Measurements from ENCODE around the gene AOPEP. TPM values are rescaled to one million over a fixed set of nuclear protein-coding genes. Genes with fewer than 3 reads are reported as not detected.

Gene AOPEP
- total and polyA plus RNA-seq, 9 of the 15 experiments (the other 6 are each of a cell fraction or from before 2014, with no cell fraction given), result 4.5 to 19.3 (median 13.5) TPM

GRCh38 chr9:95104581-95104960, 378.1 kb downstream of the AOPEP start:
- H3K27ac ChIP-seq (ENCODE audit: extremely low read depth, low read depth, low read length), result no peak overlapping the region
- H3K4me3 ChIP-seq, result no peak overlapping the region
- H3K9me3 ChIP-seq (replicated peaks; ENCODE audit: control insufficient read depth, insufficient read depth, low read depth, low read length), result no peaks in the 10 kb centered on the region
- in situ Hi-C loops (cut with MboI) (no loop called here), intact Hi-C loops (cut with micrococcal nuclease) (no loop called here)
- H3K27me3 ChIP-seq (ENCODE audit: control insufficient read depth in 2 of 2, insufficient read depth in 2 of 2, low read length in 2 of 2), result no peaks in the 10 kb centered on the region
- H3K36me3 ChIP-seq (ENCODE audit: control insufficient read depth, insufficient read depth, low read length), result peaks cover 18% of the 10 kb centered on the region; the same call in 1 of the 3 replicates
- no peaks in the 10 kb centered on the region for H3K9me1 ChIP-seq (ENCODE audit: control insufficient read depth, insufficient read depth, low read length)
- H3K4me2 ChIP-seq (ENCODE audit: insufficient read depth, low read length), result no peak overlapping the region
- TF ChIP-seq CEBPG (CRISPR knock-in tag; IDR thresholded peaks at IDR 0.05), result no peak
- no peak for TF ChIP-seq CEBPG (tag; conservative IDR thresholded peaks at IDR 0.05 in 1 of 2, IDR thresholded peaks at IDR 0.05 in 1 of 2)
- TF ChIP-seq SPI1 (IDR thresholded peaks at IDR 0.05; ENCODE audit: borderline replicate concordance, low read depth, low read length), result peak; percentile 17; the same call in 1 of the 2 replicates
- TF ChIP-seq MECOM (CRISPR knock-in tag; IDR thresholded peaks at IDR 0.05), result no peak
- TF ChIP-seq SETDB1 (IDR thresholded peaks at IDR 0.05; ENCODE audit: low read length), result no peak
- no peak for TF ChIP-seq CTCFL (IDR thresholded peaks at IDR 0.05; ENCODE audit: borderline replicate concordance, insufficient read depth, low read depth, low read length, poor library complexity, severe bottlenecking)
- no peak for TF ChIP-seq ADNP (tag; IDR thresholded peaks at IDR 0.05)
- TF ChIP-seq, protein P1, sequence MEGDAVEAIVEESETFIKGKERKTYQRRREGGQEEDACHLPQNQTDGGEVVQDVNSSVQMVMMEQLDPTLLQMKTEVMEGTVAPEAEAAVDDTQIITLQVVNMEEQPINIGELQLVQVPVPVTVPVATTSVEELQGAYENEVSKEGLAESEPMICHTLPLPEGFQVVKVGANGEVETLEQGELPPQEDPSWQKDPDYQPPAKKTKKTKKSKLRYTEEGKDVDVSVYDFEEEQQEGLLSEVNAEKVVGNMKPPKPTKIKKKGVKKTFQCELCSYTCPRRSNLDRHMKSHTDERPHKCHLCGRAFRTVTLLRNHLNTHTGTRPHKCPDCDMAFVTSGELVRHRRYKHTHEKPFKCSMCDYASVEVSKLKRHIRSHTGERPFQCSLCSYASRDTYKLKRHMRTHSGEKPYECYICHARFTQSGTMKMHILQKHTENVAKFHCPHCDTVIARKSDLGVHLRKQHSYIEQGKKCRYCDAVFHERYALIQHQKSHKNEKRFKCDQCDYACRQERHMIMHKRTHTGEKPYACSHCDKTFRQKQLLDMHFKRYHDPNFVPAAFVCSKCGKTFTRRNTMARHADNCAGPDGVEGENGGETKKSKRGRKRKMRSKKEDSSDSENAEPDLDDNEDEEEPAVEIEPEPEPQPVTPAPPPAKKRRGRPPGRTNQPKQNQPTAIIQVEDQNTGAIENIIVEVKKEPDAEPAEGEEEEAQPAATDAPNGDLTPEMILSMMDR (IDR thresholded peaks at IDR 0.05 in 2 of 3, conservative IDR thresholded peaks at IDR 0.05 in 1 of 3; ENCODE audit: insufficient read depth in 2 of 3, low read depth in 1 of 3, low read length in 3 of 3), result 0 out of 6 replicates have a peak, but pooled peaks of 1 of the 3 experiments have one; percentile 2
- DNase-seq (ENCODE audit: extremely low read depth in 1 of 4, low spot score in 3 of 4) (no peak), FAIRE-seq (no peak), ATAC-seq (peak; percentile 44; the same call in 2 of the 3 replicates)
- no peak overlapping the region for H2AFZ ChIP-seq (ENCODE audit: low read depth, low read length)
- WGBS (ENCODE audit: insufficient coverage, low coverage, missing lambda C conversion rate), result 77% methylated on average over 7 of the region's 8 CpGs
- ChIA-PET CTCF (ENCODE audit: low intra/inter-chr PET ratio) (no interaction called here), POLR2A (no interaction called here)
- BruUV-seq (replicated peaks), result no TSS peak
- H3K4me1 ChIP-seq (replicated peaks in 1 of 2; ENCODE audit: control insufficient read depth in 2 of 2, insufficient read depth in 2 of 2, low read length in 2 of 2), result peaks cover 0 to 4% of the 10 kb centered on the region in 2 experiments; a peak in 1 of 5 replicates
- H3K79me2 ChIP-seq (ENCODE audit: control insufficient read depth, insufficient read depth, low read length), result no peaks in the 10 kb centered on the region
- no peak overlapping the region for H3K9ac ChIP-seq (ENCODE audit: insufficient read depth in 1 of 2, low read depth in 2 of 2, low read length in 2 of 2)
- H4K20me1 ChIP-seq (replicated peaks; ENCODE audit: control insufficient read depth, insufficient read depth, low read length), result no peaks in the 10 kb centered on the region

Data from K562 (cell line).